A204.1 (cell line): ENCODE data around the gene CTNNA3.

Source experiments
- FAIRE-seq: peaks from 2 replicates; lab custom pipeline; 2012; peaks lifted over from hg19 to GRCh38; lab: Jason Lieb, UNC

Gene CTNNA3

DNA sequence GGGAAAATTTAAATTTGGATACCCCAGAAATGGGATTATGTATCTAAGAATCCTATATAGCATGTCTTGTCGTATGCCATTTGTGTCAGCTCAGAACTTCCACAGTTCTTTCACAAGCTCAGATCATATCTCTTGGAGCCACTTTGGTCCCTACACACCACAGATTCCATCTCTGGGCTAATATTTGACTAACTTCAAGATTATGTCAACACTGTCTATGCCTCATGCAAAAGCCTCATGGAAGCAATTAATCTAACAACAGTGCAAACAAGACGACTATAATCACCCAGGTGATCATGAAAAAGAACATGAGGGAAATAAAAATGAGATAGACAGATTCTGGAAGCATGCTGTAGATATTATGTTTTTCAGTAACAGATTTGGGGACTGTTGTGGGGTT, 581.0 kb downstream of the CTNNA3 start:
- no peak for FAIRE-seq

DNA sequence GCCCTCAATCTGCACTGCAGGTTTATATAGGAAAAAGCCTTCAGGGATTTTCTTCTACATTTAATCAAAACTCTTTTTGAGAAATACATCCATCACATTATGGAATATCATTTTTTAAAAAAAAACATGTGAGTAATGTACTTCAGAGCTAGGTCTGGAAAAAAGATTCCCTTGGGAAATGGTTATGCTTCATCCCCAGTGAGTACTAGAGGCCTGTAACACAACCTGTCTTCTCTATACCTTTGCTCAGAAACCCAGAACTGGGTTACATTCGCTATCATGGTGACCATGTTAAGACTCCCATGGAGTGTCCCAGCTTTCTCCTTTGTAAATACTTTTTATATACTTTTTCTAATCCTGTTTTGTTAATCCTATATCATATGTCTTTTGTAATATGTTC, 583.2 kb downstream of the CTNNA3 start:
- FAIRE-seq = no peak

DNA sequence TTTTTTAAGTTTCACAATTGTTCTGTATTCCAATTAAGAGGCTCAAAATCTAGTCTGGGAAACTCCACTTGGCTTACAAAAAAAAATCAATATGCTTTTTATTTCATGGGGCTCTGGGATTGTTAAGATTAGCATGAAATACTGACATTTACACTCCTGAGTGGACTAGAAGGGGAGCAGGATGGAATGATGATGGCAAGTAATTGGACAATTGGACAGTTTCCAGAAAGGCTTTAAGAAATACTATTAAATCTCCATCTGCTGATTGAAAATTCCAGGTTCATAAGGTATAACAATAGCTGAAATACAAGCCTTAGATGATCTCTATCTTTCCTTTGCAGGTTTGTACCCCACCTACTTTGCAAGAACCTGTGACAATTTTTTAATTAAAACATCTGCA, 585.7 kb downstream of the CTNNA3 start:
- FAIRE-seq = no peak

DNA sequence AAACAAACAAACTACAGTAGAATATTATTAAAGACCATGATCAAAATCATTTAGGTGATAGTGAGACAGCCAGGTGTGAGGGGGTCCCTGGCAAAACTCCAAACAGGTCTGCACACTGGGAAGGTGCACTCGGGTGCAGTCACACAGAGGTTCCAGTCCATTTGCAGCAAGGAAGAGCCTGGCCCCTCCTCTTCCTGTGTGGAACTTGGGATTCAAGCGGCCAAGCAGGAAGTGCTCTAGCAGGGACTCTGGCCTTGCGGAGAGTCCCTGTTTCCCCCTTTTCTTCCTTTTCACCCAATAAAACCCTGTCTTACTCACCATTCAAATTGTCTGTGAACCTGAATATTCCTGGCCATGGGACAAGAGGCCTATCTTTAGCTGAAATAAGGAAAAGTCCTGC, 588.3 kb downstream of the CTNNA3 start:
- no peak for FAIRE-seq

DNA sequence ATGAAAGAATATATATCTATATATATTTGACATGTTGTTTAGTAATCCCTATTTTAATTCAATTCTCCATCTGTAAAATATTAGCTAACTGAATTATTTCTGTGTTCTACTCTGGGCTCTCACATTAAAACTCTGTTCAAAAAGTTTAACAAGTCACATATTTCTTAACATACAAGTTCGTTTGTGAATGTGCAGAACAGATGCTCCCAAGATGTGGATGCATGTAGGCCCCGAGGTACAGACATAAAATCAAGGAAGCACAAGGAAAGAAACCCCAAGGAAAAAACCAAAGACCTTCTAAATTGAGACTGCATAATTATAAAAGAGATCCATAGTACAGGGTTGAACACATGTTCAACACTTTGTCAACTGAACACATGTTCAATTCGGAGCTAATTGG, 595.0 kb downstream of the CTNNA3 start:
- no peak for FAIRE-seq

DNA sequence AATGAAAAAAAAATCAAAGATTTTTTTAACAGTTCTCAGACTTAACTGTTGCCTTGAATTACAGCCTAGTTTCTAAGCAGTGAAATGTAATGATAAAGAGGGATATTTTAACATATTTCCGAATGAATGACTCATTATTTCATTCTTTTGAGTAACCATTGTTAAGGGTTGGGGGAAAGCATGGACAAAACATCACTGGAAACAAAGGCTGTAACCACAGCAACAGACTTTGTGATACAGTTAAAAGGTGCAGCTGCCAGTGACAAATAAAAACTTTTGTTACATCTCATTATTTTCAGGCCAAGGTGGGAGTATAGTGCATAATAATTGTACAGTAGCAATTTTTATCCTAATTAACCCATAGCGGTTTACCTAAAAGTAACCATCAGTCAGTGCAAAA, 597.5 kb downstream of the CTNNA3 start:
- no peak for FAIRE-seq

DNA sequence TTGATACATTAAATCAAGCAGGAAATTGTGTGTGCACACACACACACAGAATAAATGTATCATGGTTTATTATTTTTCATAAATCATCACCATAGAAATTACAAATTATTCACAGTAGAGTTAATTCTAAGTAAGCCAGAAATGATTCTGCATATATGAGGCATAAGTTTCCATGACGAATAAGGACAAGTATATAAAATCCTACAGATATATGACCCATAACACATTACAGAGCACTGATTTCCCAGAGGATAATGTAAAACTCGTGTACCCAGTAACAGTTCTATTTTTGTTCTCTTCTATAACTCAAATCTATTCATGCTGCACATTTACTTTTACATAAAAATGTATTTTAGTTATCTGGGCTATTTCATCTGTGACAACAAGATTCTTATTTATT, 600.5 kb downstream of the CTNNA3 start:
- FAIRE-seq = no peak

DNA sequence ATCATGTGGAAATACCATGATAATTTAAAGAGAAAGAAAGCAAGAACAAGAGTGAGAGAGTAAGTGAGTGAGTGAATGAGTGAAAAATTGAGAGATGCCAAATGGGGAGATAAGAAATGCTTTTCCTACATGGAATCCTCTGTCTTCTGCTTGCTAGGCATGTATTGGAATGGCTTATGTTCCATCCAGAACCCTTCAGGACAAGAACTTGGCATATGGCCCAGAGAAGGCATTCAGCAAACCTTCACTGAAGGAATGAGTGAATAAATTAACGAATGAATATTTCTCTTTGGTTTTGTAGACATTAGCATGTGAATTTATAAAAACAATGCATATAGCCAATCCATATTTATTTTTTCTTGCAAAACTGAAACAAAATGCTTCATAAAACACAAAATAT, 608.0 kb downstream of the CTNNA3 start:
- FAIRE-seq = no peak

DNA sequence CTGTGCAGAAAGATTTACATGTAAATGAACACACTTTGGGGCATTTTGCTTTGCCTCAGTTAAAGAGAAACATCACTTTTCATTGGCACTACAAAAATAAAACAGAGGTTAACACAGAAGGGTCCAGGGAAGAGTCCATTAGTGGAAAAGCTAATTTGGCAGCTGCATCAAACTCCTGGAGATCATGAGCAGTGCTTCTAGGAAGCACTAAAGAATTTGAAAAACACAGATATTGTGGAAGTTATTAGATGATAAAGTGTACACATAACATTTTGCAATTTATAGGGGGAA, 608.9 kb downstream of the CTNNA3 start:
- FAIRE-seq = no peak

DNA sequence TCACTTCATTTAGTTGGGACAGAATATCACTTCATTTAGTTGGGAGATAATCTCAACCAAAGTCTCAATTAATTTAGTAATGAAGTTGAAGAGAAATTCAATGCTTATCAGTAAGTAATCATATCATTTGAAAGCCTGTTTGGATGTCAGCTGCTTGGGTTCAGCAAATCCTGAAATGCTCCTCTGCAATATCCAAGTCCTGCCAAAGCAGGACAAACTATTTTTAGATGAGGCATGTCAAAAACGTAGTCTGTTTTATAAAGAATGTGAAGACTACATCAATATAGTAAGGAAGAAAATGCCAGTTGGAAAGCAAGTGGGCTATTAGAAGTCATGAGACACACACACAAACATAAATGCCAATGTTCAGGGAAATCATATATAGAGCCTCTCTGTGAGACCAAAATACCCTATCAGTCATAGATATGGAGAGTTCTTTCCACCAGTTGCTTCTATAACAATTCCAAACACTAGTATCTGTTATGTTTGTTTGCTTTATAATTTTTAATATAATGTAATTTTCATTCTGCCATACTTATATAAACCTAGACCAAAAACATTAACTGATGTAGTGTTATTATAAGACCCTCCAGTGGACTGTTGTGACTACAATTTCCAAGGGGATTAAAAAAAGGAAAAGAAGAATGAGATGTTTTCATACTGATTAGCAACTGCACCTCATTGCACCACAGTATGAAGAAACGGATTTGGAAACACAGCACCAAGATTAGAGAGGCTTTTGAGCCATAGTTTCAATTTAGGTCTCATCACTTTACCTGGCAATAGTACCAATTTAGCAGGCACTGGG, 609.5 kb downstream of the CTNNA3 start:
- no peak for FAIRE-seq

DNA sequence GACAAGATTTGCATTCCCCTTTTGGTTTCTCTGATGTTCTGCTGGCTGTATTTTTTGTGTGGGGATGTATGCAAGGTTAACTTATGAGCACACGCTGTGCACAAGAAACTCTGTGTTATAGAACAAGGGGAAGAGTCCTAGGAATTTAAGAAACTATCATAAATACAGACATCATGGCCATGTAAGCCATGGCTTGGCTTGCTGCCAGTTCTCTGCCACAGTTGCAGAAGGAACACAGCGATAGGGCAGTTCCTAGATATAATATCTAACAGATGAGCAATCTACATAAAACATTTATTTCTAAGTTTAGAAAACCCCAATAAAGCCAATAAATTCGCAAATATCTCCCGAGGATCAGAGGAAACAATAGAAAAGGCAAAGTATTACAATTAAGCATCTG, 616.9 kb downstream of the CTNNA3 start:
- no peak for FAIRE-seq

DNA sequence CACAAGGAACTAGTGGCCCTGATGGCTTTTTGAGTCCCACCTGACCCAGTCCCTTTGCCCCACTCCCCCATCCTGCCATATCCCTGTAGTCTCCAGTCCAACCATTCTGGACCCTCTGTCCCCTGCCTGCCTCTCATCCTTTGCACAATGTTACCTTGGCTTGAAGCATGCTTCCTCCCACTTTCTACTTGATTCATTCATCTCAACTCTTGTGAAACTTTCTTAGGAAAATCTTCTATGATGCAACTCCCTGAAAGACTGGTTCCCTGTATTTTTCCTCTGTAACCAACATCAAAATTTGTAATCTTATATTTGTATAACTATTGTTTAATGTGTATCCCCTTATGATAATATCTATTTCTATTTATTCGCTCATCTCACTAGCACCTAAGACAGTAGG, 618.6 kb downstream of the CTNNA3 start:
- FAIRE-seq = no peak

DNA sequence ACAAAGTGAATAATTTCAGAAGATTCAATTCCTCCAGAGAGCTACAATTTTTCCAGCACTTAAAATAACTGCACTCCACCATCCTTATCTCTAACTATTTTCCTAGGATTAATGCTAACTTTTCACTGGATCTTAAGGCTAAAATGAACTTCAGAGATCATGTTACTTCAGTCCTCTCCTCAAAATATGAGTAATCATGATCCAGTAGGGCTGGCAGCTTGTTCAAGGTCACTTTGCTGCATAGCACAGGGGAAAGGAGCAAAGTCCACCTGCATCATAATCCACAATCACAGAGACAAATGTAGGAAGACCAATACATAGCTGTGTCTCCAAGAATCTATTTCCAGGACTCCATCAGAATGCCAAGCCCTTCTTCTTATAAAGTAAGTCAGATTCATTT, 619.9 kb downstream of the CTNNA3 start:
- no peak for FAIRE-seq

DNA sequence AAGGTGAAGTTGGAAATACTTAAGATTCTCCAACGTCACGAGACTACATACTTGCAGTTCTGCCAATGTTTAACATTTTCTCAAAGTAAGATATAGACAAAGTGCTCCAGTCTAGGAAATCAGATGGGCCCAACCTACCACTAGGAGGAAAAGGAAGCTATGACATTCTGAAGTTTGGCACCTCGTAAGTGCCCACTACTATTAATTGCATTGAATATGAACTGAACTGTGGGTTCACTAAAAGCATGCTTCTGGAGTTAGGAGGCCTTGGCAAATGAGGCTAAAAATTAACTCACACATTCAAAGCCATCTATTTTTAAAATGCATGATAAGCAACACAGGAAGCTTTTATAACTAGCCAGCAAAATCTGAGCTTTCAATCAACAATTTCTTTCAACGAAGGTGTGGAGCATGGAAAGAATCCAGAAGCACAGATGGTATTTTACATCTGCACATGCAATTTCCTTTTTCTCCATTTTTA, 620.5 kb downstream of the CTNNA3 start:
- FAIRE-seq = no peak

DNA sequence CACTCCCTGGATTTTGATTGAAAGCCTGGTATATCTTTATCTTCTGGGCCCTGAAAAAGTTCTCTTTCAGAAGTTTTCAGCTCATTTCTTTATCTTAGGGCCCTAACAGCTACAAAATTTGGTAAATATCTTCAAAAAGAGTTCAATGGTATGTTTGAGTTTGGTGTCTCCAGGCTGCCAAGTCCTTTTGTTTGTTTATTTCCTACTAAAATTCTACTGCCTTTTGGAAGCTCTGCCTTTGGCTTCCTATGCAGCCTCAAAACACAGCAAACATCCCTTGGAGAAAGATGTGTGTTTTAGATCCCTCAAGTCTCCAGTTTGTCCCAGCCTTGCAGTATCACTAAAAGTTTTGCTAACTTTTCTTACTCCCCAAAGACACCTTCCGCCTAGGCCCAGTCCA, 623.3 kb downstream of the CTNNA3 start:
- FAIRE-seq = no peak

DNA sequence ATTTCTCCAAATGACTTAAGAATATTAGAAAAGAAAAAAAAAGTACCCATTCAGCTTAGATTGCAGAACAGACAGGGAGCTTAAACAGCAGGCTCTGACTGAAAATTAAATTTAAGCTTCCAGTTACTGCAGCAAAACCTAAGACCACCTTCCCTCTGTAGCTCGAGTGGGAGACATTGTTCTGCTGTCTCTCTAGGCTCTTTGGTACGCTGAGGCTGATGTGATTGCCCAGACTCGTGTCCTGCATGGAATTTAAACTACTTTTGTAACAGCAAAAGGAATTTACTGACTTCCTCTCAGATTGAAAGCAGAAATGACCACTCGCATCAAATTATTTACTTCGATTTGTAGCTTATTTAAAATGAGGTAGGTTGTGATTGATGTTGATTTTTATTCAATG, 645.6 kb downstream of the CTNNA3 start:
- no peak for FAIRE-seq

DNA sequence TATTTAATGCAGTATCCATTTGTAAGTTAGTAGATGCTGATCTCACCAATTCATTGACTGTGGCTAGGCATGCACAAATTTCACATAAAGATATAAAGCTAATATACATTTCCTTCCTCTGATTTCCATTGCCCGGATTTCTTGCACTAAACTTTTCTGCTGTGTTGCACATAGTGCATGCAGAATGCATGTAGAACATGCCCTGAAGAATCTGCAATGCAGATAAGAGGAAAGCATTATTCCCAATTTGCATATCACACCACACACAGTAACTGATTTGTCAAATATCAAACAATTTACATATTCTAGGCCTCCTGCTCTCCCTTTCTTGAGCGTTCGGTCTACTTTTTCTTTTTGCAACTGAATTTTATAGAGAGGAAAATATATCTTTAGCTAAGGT, 646.0 kb downstream of the CTNNA3 start:
- FAIRE-seq = no peak

DNA sequence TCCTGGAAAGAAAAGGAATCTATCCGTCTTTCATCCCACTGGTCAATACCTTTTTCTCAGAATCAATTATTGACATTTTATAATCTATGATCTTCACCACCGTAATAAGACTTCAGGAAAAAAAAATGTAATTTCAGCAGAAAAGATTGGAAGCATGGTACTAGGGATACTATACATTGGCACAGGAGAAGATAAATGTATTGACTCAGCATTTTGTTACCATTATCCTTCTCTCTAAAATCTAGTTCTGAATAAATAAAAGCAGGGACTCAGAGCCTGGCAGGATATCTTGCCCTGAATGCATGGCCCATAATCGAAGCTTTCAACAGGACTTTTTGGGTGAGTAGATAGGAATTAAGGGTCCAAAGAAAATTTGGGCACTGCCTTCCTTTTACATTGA, 649.5 kb downstream of the CTNNA3 start:
- no peak for FAIRE-seq

DNA sequence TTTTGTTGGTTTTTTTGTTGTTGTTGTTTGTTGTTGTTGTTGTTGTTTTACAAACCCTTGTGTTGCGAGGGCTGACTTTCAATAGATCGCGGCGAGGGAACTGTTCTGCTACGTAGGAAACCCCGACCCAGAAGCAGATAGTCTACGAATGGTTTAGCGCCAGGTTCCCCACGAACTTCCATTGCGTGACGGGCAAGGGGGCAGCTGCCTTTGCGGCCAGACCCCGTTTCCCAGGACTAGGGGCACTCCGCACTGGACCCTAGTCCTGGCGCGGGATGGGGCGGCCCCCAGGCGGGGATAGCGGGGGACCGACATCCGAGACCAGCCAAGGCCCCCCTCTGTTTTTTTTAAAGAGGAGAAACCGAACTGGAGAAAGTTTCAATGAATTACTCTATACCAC, 650.6 kb downstream of the CTNNA3 start:
- no peak for FAIRE-seq

DNA sequence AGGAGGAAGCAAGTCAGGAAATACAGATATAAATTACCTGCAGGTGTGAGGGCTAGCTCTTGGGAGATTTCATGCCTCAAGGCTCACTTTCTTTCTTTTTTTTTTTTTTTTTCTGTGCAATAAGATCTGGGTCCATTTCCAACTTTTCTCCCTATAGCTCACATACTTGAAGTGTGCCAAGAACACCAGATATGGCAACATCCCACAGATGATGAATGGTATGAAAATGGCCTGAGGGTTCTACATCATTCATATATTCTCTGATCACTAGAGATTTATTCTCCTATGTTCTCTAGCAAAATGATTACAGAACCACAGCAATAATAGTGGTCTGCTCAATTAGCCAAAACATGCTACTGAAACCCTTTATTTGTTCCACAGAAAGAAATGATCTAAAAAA, 653.0 kb downstream of the CTNNA3 start:
- no peak for FAIRE-seq

DNA sequence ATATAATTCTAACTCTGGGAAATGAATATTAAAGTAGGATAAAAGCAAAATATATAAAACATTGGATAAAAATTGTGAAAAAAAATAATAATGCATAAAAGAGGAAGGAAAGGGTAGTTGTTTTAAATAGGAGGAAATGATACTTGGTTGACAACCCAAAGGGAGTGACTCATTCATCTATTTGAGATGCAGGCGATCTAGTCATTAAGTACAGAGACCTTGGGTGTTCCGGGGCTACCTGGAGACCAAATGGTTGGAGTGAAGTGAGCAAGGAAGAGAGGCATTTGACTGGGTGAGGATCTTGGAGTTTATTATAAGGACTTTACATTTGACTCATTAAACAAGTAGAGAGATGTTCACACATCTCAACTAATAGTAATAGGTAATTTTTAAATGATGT, 659.2 kb downstream of the CTNNA3 start:
- FAIRE-seq = no peak

DNA sequence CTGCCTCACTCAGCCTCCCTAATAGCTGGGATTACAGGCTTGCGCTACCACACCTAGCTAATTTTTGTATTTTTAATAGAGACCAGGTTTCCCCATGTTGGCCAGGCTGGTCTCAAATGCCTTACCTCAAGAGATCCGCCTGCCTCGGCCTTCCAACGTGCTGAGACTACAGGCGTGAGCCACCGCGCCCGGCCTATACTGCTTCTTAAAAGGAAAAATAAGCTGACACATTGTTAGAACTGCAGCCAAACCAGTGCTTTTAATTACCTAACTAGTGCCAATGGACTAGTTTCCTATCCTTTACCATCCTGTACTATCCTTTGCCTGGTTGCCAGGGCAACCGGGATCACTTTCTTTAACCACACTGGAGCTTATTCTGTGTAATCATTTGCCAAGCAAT, 662.1 kb downstream of the CTNNA3 start:
- FAIRE-seq = no peak

DNA sequence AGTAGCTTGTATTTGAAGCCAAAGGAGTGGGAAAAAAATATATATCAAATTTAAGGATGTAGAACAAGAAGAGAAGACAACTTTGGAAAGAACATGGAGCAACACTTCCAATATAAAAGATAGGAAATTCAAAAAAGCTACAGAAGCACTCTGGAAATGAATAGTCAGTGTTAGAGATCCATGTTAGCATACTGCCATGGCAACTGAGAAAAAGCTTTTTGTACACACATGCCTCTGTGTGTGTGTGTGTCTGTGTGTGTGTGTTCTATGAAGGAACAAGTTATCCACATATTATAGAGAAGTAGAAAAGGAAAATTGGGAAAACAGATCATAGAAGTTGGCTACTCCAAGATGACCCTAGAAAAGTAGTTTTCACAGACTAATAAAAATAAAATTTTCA, 673.9 kb downstream of the CTNNA3 start:
- no peak for FAIRE-seq

DNA sequence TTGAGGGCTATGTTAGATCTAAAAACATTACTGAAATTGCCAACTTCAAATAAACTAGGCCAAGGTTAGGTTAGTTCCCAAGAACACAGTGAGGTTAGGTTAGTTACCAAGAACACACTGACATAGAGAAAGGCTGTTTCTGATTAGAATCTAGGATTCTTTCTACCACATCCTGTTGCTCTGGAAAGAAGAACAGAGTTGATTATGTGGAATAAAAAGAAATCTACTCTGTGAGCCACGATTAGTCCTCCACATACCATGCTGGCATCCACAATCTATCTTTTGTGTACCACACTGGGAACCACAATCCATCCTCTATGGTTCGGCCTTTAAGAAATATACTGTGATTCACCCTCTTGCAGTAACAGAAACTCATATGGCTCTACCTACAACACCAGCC, 678.8 kb downstream of the CTNNA3 start:
- FAIRE-seq = no peak

DNA sequence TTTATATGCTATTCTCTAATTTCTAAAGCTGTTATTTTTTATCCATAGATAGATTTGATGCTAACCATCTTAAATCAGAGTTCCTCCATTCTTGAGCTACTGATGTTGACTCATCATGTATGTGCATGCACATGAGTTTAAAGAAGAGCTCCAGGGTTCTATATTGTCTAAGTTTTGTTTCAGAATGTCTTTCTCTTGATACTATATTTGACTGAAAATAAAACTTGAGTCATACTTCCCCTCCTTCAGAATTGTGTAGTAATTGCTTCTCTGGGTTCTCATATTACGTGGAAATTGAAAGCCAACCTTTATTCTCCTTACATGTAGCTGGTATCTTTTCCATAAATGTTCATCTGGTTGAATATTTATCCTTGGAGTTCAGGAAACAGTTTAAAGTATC, 680.8 kb downstream of the CTNNA3 start:
- no peak for FAIRE-seq
